IMR-90 (cell line): ENCODE measurements around the gene HMCES. TPM values are rescaled to one million over a fixed set of nuclear protein-coding genes. Genes with fewer than 3 reads are reported as not detected.

Experiments
- ATAC-seq: fragments of 200-7000 bp; cut with Tn5 transposase; 2 replicates; pipeline ENCODE4 v1.9.1; 2020; ENCODE audit warnings: low read depth, mild to moderate bottlenecking, moderate library complexity
- BruUV-seq: library from RNA; stranded (reverse); fragments of 400-500 nt; replicated peaks from 2 replicates; lab custom pipeline; 2021; lab: Mats Ljungman, UMichigan
- CTCF ChIA-PET: fragments of 300-600 bp; formaldehyde crosslinking; extraction: SDS; loops from one replicate; lab custom pipeline; 2021; ENCODE audit warnings: antibody characterized with exemption; lab: Yijun Ruan, JAX
- POLR2A ChIA-PET: fragments of 300-600 bp; sonication (Branson Sonifier 250); formaldehyde crosslinking; loops from one replicate; lab custom pipeline; 2022; ENCODE audit warnings: antibody characterized with exemption; ENCODE audit not compliant: unreplicated experiment; lab: Charles Lee
- DNase-seq: peaks from one replicate; pipeline ENCODE4 v3.0.0; 2013
- H2AFZ ChIP-seq: replicated peaks from 2 replicates; pipeline ENCODE3; 2013; ENCODE audit warnings: low read length, mild to moderate bottlenecking; ENCODE audit not compliant: poor library complexity
- H2AK5ac ChIP-seq: 2 replicates; pipeline ENCODE4 v1.6.1; 2013; ENCODE audit warnings: low read depth, low read length, inconsistent platforms
- H2AK9ac ChIP-seq: replicated peaks from 2 replicates; pipeline ENCODE3; 2013; ENCODE audit warnings: mild to moderate bottlenecking, low read depth, low read length, moderate library complexity; ENCODE audit not compliant: poor library complexity
- H2BK120ac ChIP-seq: 2 replicates; pipeline ENCODE4 v1.6.1; 2013; ENCODE audit warnings: low read depth, low read length, inconsistent platforms
- H2BK15ac ChIP-seq: 3 replicates; pipeline ENCODE4 v1.6.1; 2013; ENCODE audit warnings: low read depth, low read length, inconsistent platforms
- H2BK20ac ChIP-seq: 2 replicates; pipeline ENCODE4 v1.6.1; 2013; ENCODE audit warnings: low read depth, mild to moderate bottlenecking, inconsistent platforms, low read length, moderate library complexity
- H2BK5ac ChIP-seq: 2 replicates; pipeline ENCODE4 v1.6.1; 2013; ENCODE audit warnings: mild to moderate bottlenecking, low read depth, low read length, inconsistent platforms; ENCODE audit not compliant: poor library complexity, severe bottlenecking
- H3K14ac ChIP-seq: replicated peaks from 2 replicates; pipeline ENCODE4 v1.6.1; 2013; ENCODE audit warnings: low read depth, low read length, inconsistent platforms
- H3K18ac ChIP-seq: 2 replicates; pipeline ENCODE4 v1.6.1; 2013; ENCODE audit warnings: low read depth, low read length, control low read depth
- H3K23ac ChIP-seq: 2 replicates; pipeline ENCODE4 v1.6.1; 2013; ENCODE audit warnings: low read depth, low read length, inconsistent platforms
- H3K27ac ChIP-seq: 2 replicates; pipeline ENCODE4 v1.5.1; 2013; ENCODE audit warnings: mild to moderate bottlenecking, control low read depth, low read length; ENCODE audit not compliant: insufficient read depth
- H3K27me3 ChIP-seq: 2 replicates; pipeline ENCODE4 v1.6.1; 2013; ENCODE audit warnings: low read length; ENCODE audit not compliant: control insufficient read depth, insufficient read depth
- H3K36me3 ChIP-seq: 2 replicates; pipeline ENCODE4 v1.6.1; 2013; ENCODE audit warnings: low read length, mixed read lengths; ENCODE audit not compliant: control insufficient read depth, insufficient read depth
- H3K4ac ChIP-seq: 2 replicates; pipeline ENCODE4 v1.6.1; 2013; ENCODE audit warnings: low read depth, low read length, inconsistent platforms
- H3K4me1 ChIP-seq: 2 replicates; pipeline ENCODE4 v1.6.1; 2013; ENCODE audit warnings: low read length, mixed read lengths; ENCODE audit not compliant: control insufficient read depth, insufficient read depth
- H3K4me2 ChIP-seq: 2 replicates; pipeline ENCODE4 v1.6.1; 2013; ENCODE audit warnings: low read depth, mild to moderate bottlenecking, control low read depth, low read length, moderate library complexity
- H3K4me3 ChIP-seq: 2 replicates; pipeline ENCODE4 v1.5.1; 2013; ENCODE audit warnings: low read depth, mild to moderate bottlenecking, control low read depth, low read length, moderate library complexity; ENCODE audit not compliant: insufficient read depth
- H3K56ac ChIP-seq: 2 replicates; pipeline ENCODE4 v1.6.1; 2013; ENCODE audit warnings: low read length, inconsistent platforms; ENCODE audit not compliant: insufficient read depth; ENCODE audit errors: extremely low read depth
- H3K79me1 ChIP-seq, 2 experiments: 2 replicates each; pipeline ENCODE4 v1.6.1; 2013; ENCODE audit warnings: low read length in 2 of 2, inconsistent platforms in 1 of 2, low read depth in 1 of 2
- H3K9ac ChIP-seq: 2 replicates; pipeline ENCODE4 v1.6.1; 2013; ENCODE audit warnings: low read depth, low read length, control low read depth
- H3K9me1 ChIP-seq: 2 replicates; pipeline ENCODE4 v1.6.1; 2013; ENCODE audit warnings: low read length, inconsistent platforms; ENCODE audit not compliant: insufficient read depth
- H3K9me3 ChIP-seq: 2 replicates; pipeline ENCODE4 v1.6.1; 2013; ENCODE audit warnings: low read length; ENCODE audit not compliant: control insufficient read depth, insufficient read depth
- H4K20me1 ChIP-seq: 2 replicates; pipeline ENCODE4 v1.6.1; 2013; ENCODE audit warnings: low read length, inconsistent platforms; ENCODE audit not compliant: insufficient read depth
- H4K5ac ChIP-seq: 2 replicates; pipeline ENCODE4 v1.6.1; 2013; ENCODE audit warnings: mild to moderate bottlenecking, low read depth, low read length, control low read depth
- H4K8ac ChIP-seq, 2 experiments: 2 replicates each; pipeline ENCODE4 v1.6.1; 2013; ENCODE audit warnings: low read depth in 2 of 2, low read length in 2 of 2, control low read depth in 1 of 2, inconsistent platforms in 1 of 2
- H4K91ac ChIP-seq: 2 replicates; pipeline ENCODE4 v1.6.1; 2013; ENCODE audit warnings: low read depth, low read length, inconsistent platforms; ENCODE audit not compliant: insufficient read depth
- BHLHE40 ChIP-seq: fragments of 150-350 bp; IDR thresholded peaks from 2 replicates; pipeline ENCODE4 v1.6.1; 2016; ENCODE audit warnings: mild to moderate bottlenecking, low read depth, low read length
- CEBPB ChIP-seq: IDR thresholded peaks from 2 replicates; pipeline ENCODE4 v1.6.1; 2012; ENCODE audit warnings: low read depth, low read length, improper control_type of control experiment
- CHD1 ChIP-seq: IDR thresholded peaks from 2 replicates; pipeline ENCODE4 v1.6.1; 2012; ENCODE audit warnings: low read depth, low read length, improper control_type of control experiment
- FOS ChIP-seq: fragments of 150-350 bp; IDR thresholded peaks from 2 replicates; pipeline ENCODE4 v1.6.1; 2016; ENCODE audit warnings: low read depth, low read length
- MAFK ChIP-seq: IDR thresholded peaks from 2 replicates; pipeline ENCODE4 v1.6.1; 2012; ENCODE audit warnings: low read depth, low read length, improper control_type of control experiment
- MAZ ChIP-seq: IDR thresholded peaks from 2 replicates; pipeline ENCODE4 v1.6.1; 2012; ENCODE audit warnings: low read depth, mild to moderate bottlenecking, low read length, improper control_type of control experiment, moderate library complexity, borderline replicate concordance
- MXI1 ChIP-seq: IDR thresholded peaks from 2 replicates; pipeline ENCODE4 v1.6.1; 2012; ENCODE audit warnings: low read depth, mild to moderate bottlenecking, low read length, moderate library complexity, borderline replicate concordance
- NFE2L2 ChIP-seq: fragments of 150-350 bp; IDR thresholded peaks from 2 replicates; pipeline ENCODE4 v1.6.1; 2016; ENCODE audit warnings: low read depth, mild to moderate bottlenecking, low read length
- POLR2A ChIP-seq: IDR thresholded peaks from 2 replicates; pipeline ENCODE4 v1.6.1; 2012; ENCODE audit warnings: mild to moderate bottlenecking, low read depth, low read length
- RAD21 ChIP-seq: IDR thresholded peaks from 2 replicates; pipeline ENCODE4 v1.6.1; 2012; ENCODE audit warnings: low read length, improper control_type of control experiment
- RCOR1 ChIP-seq: IDR thresholded peaks from 2 replicates; pipeline ENCODE4 v1.6.1; 2012; ENCODE audit warnings: mild to moderate bottlenecking, low read length, improper control_type of control experiment; ENCODE audit not compliant: insufficient replicate concordance
- RFX5 ChIP-seq: IDR thresholded peaks from 2 replicates; pipeline ENCODE4 v1.8.0; 2012; ENCODE audit warnings: low read depth, mild to moderate bottlenecking, low read length, moderate library complexity
- SMC3 ChIP-seq: fragments of 150-350 bp; IDR thresholded peaks from 2 replicates; pipeline ENCODE4 v1.6.1; 2016; ENCODE audit warnings: low read depth, mild to moderate bottlenecking, antibody characterized with exemption, low read length, moderate library complexity
- whole genome bisulfite sequencing, 2 experiments: methylation state at CpG; one replicate each; pipeline versions ENCODE4 v1.1.5 to v1.1.7; 2013; ENCODE audit warnings: missing lambda C conversion rate in 2 of 2; ENCODE audit not compliant: insufficient read length in 1 of 2; ENCODE audit errors: extremely low coverage in 2 of 2; 5-methylcytosine and 5-hydroxymethylcytosine counted together
- dilution Hi-C: fragments of 300-500 bp; cut with HindIII; formaldehyde crosslinking; loops from one replicate; pipeline ENCODE4 v1.14.3; 2018; ENCODE audit warnings: low sequenced_read_pairs; ENCODE audit not compliant: unreplicated experiment
- in situ Hi-C: fragments of 300-500 bp; cut with MboI; formaldehyde crosslinking; loops from 3 replicates; pipeline ENCODE4 v1.14.3; 2019; ENCODE audit warnings: low sequenced_read_pairs, inconsistent platforms, mixed read lengths
- intact Hi-C: fragments of 100-400 bp; cut with micrococcal nuclease; formaldehyde crosslinking; loops from 2 replicates; pipeline ENCODE4 v1.10.0; 2022
- polyA plus RNA-seq, 3 experiments: library from polyadenylated mRNA; depleted of rRNA; stranded (reverse); fragments of >200 nt; gene quantifications; 2 replicates each; pipeline ENCODE4 v1.2.3, GENCODE V29; 2012; ENCODE audit warnings: low replicate concordance in 1 of 3
- total RNA-seq: library from RNA; depleted of rRNA; stranded (reverse); fragments of >200 nt; gene quantifications from 2 replicates; pipeline ENCODE4 v1.2.3, GENCODE V29; 2012
- TF ChIP-seq, protein P1 (sequence below): fragments of 150-350 bp; IDR thresholded peaks from 2 replicates; pipeline ENCODE4 v1.6.1; 2017; ENCODE audit warnings: mild to moderate bottlenecking, antibody characterized with exemption, low read length, low read depth
- TF ChIP-seq, protein P2 (sequence below): fragments of 150-350 bp; IDR thresholded peaks from 2 replicates; pipeline ENCODE4 v1.6.1; 2016; ENCODE audit warnings: low read depth, mild to moderate bottlenecking, low read length, moderate library complexity, borderline replicate concordance
- TF ChIP-seq, protein P3 (sequence below): conservative IDR thresholded peaks from 2 replicates; pipeline ENCODE4 v1.5.1; 2012; ENCODE audit warnings: mild to moderate bottlenecking, low read depth, low read length, improper control_type of control experiment

The HMCES gene
- total and polyA plus RNA-seq, 2 of the 4 experiments (the other 2 are of a cell fraction) = 26.0 to 30.5 TPM

DNA sequence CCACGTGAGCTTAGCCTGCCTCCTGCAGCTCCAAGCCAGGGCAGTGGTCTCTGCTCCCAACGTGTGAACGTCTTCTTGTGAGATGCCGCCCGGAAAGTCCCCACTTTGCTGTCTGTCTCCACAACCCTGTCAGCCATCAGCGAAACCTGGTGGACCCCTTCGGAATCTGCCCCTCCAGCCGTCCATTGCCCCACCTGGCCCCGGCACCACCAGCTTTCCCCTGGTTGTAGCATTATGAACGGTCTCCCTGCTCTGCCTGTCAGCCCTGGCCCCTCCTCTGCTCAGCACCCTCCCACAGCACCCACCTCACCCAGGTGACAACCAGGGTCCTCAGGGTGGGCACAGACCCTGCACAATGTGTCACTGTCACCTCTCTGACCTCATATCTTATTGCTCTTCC is 71.1 kb downstream of the HMCES start:
- Histone ChIP-seq H2AK9ac (no peak overlapping the region), H4K20me1 (no peaks in the 10 kb centered on the region), H3K18ac (no peak overlapping the region), H3K27ac (no peak overlapping the region), H3K56ac (no peak overlapping the region), H3K27me3 (peaks cover 20% of the 10 kb centered on the region), H3K9ac (no peak overlapping the region), H2BK15ac (no peak overlapping the region), H3K79me1 (no peaks in the 10 kb centered on the region), H3K4me1 (no peaks in the 10 kb centered on the region), H3K23ac (no peak overlapping the region), H3K9me3 (no peaks in the 10 kb centered on the region), H3K36me3 (no peaks in the 10 kb centered on the region), H3K9me1 (no peaks in the 10 kb centered on the region), H2AK5ac (no peak overlapping the region), H3K4ac (no peak overlapping the region), H2BK20ac (no peak overlapping the region), H2BK120ac (no peak overlapping the region), H2BK5ac (no peak overlapping the region), H4K5ac (no peak overlapping the region), H4K91ac (no peak overlapping the region), H2AFZ (no peak overlapping the region), H3K14ac (no peak overlapping the region), H3K4me2 (no peak overlapping the region), H4K8ac (no peak overlapping the region), H3K4me3 (no peak overlapping the region)
- ChIA-PET POLR2A (no interaction called here), CTCF (no interaction called here)
- dilution Hi-C loops (no loop called here), intact Hi-C loops (no loop called here), in situ Hi-C loops (no loop called here)
- no peak for ATAC-seq
- TF ChIP-seq BHLHE40 (no peak), MXI1 (no peak), CEBPB (no peak), NFE2L2 (no peak), FOS (no peak), MAFK (no peak), RCOR1 (no peak), CHD1 (no peak), POLR2A (no peak), RAD21 (no peak), MAZ (no peak), RFX5 (no peak), SMC3 (no peak)
- TF ChIP-seq, protein P1, sequence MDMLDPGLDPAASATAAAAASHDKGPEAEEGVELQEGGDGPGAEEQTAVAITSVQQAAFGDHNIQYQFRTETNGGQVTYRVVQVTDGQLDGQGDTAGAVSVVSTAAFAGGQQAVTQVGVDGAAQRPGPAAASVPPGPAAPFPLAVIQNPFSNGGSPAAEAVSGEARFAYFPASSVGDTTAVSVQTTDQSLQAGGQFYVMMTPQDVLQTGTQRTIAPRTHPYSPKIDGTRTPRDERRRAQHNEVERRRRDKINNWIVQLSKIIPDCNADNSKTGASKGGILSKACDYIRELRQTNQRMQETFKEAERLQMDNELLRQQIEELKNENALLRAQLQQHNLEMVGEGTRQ = no peak
- TF ChIP-seq, protein P2, sequence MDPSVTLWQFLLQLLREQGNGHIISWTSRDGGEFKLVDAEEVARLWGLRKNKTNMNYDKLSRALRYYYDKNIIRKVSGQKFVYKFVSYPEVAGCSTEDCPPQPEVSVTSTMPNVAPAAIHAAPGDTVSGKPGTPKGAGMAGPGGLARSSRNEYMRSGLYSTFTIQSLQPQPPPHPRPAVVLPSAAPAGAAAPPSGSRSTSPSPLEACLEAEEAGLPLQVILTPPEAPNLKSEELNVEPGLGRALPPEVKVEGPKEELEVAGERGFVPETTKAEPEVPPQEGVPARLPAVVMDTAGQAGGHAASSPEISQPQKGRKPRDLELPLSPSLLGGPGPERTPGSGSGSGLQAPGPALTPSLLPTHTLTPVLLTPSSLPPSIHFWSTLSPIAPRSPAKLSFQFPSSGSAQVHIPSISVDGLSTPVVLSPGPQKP = no peak
- TF ChIP-seq, protein P3, sequence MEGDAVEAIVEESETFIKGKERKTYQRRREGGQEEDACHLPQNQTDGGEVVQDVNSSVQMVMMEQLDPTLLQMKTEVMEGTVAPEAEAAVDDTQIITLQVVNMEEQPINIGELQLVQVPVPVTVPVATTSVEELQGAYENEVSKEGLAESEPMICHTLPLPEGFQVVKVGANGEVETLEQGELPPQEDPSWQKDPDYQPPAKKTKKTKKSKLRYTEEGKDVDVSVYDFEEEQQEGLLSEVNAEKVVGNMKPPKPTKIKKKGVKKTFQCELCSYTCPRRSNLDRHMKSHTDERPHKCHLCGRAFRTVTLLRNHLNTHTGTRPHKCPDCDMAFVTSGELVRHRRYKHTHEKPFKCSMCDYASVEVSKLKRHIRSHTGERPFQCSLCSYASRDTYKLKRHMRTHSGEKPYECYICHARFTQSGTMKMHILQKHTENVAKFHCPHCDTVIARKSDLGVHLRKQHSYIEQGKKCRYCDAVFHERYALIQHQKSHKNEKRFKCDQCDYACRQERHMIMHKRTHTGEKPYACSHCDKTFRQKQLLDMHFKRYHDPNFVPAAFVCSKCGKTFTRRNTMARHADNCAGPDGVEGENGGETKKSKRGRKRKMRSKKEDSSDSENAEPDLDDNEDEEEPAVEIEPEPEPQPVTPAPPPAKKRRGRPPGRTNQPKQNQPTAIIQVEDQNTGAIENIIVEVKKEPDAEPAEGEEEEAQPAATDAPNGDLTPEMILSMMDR = no peak
- no peak for DNase-seq
- 84% methylated on average over 8 of the region's 10 CpGs; no CpG with 5 or more reads in 1 of the 2 experiments for WGBS, 2 experiments
- no TSS peak for BruUV-seq
